GM21447 (cell line): Measurements from ENCODE around the gene HTATIP2.
"Not testable (repeated sequence)": the region's sequence is repeated elsewhere in the genome, so short reads cannot be mapped to it uniquely, and the experiment has no call there.

Experiments used
- ATAC-seq: cut with Tn5 transposase; IDR thresholded peaks from one replicate; pipeline ENCODE4 v1.9.1; 2021; ENCODE audit not compliant: unreplicated experiment

Gene HTATIP2

DNA sequence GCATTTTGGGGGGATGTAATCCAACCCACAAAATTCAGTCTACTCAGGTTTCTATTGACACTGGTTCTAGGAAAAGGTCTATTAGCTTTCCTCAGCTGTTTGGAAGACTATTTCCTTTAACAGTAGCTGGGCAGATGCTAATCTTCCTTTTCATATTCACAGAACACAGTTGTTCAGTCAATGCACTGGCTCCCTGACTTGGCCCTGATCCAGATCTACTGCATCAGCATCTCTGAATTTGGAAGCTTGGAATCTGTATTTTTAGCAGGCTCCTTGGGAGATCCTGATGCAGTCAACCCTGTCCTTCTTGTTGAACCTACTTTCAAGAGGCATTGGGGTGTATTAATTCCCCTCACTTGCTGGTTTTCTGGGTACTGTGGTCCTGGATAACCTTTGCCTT is 6.3 kb downstream of the HTATIP2 start:
- ATAC-seq: no peak

DNA sequence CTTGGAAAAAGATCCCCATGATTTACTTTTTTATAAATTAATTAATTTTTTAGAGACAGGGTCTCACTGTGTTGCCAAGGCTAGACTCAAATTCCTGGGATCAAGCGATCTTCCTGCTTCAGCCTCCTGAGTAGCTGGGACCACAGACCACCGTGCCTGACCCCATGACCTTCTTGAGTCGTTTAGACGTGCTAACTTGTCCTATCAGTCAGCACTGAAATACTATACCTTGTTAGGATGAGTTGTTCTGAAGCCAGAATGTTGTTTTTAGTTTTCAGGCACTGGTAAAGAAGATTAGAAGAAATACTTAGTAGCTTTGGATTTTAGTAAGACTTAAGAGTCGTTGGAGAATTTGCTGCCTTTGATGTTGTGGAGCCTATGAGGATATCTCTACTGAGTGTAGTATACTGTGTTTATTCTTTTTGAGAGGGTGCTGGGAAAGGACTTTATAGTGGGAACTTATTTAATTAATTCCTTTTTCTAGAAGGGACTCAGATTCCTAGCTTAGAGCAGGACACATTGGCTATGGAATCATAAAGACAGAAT is 8.6 kb downstream of the HTATIP2 start:
- ATAC-seq: no peak

DNA sequence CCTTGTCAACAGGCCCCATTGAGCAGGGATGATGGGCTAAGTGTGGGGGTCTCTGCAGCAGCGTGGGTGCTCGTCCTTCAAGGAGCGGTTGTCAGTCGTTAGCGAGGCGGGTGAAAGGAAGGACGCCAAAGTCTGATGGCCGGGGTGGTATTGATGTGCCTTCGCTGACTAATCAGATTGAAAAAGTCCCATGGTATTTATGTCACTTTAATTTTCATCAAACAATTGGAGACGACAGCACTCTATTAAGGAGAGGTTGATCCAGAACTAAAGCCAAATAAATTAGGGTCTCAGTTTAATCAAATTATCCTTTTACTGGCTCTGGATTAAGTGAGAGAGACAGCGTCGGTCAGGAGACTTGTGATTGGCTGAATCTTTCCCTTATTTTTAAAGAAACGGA is 9.6 kb downstream of the HTATIP2 start:
- ATAC-seq: no peak

DNA sequence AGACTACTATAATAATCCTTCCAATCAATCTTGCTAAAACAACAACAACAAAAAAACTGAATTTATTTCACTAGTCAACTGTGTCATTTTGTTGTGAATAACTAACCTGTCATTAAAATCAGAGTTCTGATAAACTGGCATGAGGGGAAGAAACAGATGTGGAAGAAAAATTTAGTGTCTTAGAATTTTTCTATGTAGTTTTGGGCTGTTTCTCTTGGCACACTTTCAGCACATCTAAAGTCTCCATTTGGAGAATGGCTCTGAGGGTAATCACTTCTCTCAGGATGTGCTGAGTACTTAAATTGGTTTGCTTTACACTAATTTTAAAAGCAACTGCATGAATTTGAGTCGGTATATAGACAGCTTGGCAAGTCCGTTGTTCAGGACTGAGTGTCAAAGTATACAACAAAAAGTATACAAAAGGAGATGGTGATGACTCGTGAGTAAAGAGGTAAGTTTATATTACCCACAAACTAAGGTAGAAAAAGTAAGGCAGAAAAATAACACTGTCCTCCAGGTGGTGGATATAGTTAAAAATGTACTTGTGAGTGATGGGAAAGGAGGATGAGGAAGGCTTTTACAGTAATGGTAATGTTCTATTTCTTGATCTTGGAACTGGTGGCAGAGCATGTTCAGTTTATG is 10.2 kb downstream of the HTATIP2 start:
- ATAC-seq: no peak

DNA sequence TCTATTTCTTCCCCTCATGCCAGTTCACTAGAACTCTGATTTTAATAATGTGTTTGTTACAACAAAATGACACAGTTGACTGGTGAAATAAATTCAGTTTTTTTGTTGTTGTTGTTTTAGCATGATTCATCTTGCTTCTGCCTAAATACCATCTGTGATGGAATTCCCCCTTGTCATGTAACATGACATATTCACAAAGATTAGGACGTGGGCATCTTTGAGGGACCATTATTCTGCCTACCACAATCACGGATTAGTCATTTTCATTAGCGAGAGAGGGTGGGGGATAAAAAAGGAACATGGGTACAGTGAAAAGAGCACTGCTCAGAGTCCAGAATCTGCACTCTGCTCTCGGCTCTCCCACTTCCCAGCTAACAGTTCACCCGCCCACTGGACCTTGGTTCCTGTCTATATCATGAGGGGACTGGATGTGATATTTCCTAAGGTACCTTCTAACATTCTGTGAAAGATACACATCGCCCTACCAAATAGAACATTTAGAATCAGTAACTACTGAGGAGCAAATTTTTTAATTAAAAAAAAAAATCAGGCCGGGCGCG is 11.3 kb downstream of the HTATIP2 start:
- no peak for ATAC-seq

DNA sequence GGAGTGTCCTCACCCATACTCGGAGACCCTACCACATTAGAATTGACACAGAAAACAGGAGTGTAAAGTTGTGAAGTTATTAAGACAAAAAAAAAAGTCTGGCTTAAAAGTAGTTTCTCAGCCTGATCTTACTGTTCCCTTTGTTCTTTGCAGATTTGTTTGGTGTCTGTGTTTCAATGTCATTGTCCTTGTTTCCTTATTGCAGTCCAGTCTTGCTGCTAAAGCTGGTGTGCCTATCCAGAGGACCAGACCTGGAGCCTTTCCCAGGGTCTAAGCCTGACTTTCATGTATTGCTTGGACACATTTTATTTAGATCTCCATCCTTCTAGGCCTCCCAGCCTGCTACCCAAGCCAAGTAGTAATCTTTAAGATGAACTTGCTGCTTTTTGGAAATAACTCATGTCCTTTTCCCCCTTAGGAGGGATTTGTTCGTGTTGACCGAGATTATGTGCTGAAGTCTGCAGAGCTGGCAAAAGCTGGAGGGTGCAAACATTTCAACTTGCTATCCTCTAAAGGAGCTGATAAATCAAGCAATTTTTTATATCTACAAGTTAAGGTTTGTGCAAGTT is 12.7 kb downstream of the HTATIP2 start:
- no peak for ATAC-seq

DNA sequence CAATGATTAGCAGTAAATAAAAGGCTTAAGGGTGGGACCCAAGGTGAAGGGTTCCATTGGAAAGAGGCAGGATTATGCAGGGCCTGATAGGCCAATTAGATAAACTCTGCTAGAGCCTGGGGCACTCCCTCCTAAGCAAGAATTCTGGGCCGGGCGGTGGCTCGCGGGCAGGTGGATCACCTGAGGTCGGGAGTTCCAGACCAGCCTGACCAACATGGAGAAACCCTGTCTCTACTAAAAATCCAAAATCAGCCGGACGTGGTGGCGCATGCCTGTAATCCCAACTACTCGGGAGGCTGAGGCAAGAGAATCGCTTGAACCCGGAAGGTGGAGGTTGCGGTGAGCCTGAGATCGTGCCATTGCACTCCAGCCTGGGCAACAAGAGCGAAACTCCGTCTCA is 22.5 kb downstream of the HTATIP2 start:
- ATAC-seq: not testable (repeated sequence)

DNA sequence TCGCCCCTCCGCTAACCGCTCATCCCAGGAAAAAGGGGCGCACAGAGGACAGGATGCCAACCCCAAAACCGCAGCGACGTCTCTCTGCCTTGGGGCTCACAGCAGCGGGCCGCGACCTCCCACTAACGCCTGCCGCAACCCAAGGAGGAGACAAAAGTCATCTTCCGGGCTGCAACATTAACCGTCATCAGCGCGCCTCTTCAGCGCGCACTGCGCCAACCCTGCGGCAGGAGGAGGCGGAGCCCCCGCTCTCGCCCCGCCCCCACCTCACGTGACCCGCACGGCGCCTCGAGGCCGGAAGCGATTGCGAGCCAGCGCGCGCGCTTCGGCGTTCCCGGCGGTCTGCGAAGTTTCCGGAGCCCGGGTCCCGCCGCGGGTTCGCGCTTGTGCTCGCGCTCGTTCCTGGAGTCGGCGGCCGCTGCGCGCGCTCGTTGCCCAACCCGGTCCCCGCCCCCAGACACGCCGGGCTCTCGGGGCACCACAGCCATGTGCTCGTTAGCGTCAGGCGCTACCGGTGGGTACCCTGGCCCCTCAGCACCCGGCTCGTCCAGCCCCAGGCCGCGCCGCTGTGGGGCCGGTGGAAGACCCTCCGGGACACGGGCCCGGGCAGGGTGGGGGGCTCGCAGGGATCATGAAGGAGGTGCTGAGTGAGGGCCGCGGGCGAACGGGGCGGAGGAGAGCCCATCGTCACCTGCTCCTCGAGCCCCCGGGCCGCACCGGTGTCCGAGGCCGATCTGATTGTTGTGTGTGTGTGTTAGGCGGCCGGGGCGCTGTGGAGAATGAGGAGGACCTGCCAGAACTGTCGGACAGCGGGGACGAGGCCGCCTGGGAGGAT is 24.0 kb downstream of the HTATIP2 start, which contains the start of gene PRMT3:
PRMT3 (plus strand) TSS at position 456 of the 835 bp plus-strand sequence; CDS start at position 487, 31 bp downstream.
- ATAC-seq: peak; percentile 73

DNA sequence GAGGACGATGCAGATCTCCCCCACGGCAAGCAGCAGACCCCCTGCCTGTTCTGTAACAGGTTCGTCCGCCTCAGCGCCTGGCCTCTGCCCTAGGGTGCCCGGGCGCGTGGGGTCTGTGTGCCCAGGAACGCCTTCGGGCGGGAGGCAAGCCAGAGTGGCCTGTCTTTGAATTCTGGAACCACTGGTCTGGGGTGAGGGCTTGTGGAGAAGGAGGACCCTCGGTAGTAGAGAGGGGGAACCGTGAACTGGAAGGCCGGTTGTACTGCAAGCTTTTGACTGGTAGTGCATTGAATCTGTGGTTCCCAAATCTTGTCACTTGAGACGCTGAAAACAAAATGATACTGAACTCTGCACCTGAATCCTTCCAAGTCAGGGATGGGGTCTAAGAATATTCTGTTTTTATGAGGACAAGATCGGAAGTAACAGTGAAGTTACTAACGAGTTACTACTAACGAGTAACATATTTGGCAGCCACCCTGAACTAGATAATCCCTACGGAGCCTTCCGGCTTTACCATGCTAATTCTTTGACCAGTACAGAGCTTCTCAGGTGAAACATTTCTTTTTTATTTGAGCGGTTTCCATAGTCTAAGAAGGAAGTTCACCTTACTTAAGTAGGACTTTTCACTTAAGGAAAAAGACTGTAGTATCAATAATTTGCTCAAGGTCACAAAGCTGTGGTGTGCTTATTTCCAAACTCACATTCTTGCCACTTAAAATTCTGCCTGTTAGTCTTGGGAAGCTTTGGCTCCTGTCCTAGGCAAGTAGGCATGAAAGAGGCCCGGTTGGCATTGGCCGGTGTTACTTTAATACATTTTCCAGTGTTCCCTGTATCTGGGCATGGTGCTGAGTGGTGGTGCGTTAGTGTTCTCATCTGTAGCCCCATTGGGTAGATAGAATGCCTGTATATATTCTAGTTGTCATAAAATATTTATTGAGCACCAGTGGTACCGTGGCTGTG is 24.9 kb downstream of the HTATIP2 start:
- ATAC-seq: no peak

DNA sequence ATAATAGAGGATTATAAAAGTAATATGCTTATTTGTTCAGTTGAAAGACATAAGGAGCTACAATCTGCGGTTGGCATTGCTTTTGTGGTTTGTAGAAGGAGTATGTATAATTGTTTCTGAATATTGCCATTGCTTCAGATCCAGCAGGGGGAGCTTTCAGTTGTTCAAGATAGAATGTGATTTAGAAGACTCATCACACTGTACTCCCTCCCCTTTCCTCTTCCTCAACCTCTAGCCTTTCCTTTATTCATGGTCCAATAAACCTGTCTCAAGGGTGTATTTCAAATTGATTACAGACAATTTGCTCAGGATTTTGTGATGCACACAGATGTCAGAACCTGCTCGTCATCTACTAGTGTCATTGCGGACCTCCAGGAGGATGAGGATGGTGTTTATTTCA is 33.8 kb downstream of the HTATIP2 start:
- ATAC-seq: peak; percentile 84

DNA sequence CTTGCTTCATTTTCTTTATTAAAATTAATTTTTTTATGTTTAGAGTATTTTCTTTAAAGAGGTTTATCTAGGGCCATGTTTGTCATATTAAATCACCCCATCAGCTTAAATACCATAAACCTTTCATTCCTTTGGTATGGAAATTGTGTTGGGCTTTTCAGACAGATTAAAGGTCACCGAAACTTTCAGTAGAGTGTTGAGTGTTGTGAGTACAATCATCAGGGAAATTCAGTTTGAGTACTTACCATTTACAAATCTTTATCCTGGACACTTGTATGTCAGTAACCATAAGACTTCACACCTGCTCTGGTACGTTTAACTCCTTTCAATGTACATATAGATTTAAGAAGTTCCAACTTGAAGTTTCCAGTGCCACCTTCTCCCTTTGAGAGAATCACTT is 36.0 kb downstream of the HTATIP2 start:
- no peak for ATAC-seq

DNA sequence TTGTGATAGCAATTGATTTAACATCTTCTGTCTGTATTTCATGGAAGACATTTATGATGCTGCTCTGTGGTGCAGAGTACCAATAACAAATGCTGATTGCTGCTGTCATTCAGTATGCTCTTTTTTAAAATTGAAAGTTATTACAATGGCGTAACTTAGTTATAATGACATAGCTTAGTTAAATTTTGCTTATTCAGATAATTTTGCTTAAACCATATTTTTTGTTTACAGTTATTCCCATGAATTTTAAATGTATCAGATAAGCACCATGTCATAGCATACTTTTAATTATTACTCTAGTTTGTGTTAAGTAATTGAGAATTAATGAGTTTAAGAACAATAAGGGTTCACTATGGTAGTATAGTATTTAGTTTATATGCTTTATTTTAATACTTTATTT is 39.5 kb downstream of the HTATIP2 start:
- no peak for ATAC-seq

DNA sequence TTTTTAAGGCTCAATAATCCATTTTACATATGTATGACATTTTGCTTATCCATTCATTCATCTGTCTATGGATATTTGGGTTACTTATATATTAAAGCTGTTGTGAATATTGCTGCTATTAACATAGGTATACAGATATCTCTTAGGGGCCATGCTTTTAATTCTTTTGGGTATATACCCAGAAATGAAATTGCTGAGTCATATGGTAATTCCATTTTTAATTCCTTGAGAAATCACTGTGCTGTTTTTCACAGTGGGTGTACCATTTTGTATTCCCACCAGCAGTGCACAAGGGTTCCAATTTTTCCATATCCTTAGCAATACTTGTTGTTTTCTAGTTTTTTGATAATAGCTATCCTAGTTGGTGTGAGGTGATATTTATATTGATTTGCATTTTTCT is 43.0 kb downstream of the HTATIP2 start:
- ATAC-seq: no peak

DNA sequence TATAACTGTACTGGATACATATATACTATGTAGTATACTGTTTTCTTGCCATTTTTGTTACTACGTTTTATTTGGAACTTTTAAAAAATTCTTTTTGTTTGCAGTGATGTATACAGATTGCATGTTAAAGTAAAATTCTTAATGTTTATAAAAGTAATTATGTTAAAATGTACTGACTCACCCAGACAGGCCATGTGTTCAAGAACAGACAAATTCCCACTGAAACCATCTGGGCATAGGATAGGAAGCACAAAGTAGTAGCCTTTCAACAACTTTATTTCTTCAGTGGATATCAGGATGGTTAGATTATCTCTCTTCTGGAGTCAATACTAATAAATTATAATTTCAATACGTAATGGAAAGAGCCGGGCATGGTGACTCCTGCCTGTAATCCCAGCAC is 43.8 kb downstream of the HTATIP2 start:
- no peak for ATAC-seq

DNA sequence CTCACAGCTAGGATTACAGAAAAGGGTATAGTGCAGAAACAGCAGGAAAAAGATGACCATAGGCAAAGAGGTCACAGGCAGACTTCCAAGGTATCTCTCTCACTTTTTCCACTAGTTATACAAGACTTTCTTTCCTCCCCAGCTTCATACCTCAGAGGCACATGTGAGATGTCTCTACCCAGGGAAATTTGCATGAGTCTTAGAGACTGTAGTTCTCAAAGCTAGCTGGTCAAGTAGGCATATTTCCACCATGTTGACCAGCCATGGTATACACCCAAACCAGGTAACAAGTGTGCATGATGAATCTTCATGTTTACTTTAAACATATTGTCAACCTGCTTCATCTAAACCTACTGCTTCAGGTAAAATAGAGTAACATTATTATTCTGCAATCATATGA is 51.9 kb downstream of the HTATIP2 start:
- peak; percentile 73 for ATAC-seq

DNA sequence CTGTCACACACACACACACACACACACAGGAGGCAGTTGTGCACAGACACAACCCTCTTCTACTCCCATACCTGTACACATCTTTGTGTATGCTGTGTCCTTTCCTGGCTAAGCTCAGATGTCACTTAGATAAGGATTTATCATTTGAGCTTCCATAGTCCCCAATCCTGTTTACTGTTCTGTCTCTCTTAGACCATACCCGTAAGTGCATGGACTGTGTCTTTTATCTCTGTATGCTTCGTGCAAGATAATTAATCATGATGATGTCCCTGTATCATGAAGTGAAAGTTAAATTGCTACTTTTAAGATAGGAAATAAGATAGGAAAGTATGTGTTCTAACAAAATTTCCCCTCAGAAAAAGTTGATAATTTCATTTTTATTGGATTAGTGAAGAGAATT is 54.3 kb downstream of the HTATIP2 start:
- no peak for ATAC-seq

DNA sequence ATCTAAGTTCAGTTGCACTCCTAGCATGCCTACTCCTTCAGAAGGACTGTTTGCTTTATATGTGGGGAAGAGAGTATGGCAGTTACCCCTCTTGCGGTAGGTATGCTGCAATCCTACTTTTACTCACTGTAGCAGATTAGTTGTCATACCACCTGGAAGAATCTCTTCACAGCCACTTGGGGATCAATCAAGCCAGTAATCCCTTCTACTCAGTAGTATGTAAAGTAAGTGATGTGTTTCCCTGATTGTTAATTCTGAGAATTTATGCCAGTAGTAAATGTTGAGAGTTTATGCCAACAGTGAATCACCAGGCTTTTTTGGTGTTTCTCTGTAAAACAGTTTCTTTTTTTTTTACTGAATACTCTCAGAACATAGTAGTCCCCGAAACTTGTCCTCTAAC is 58.4 kb downstream of the HTATIP2 start:
- no peak for ATAC-seq

DNA sequence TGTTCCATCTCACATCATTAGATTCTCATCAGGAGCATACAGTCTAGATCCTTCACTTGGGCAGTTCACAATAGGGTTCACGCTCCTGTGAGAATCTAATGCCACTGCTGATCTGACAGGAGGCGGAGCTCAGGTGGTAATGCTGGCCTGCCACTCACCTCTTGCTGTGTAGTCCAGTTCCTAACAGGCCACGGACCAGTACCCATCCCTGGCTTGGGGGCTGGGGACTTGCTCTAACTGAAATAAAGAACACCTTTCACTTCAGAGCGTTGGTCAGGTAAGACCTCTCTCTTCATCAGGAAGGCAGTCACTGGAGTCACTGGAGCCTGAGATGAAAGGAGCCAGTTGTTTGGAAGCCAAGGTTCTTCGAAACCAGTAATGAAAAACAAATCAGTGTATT is 65.7 kb downstream of the HTATIP2 start:
- no peak for ATAC-seq
